Osteocyte (in vitro differentiated cells): ENCODE results near the gene PPP2R1B. TPM values are rescaled to one million over a fixed set of nuclear protein-coding genes. Genes with fewer than 3 reads are reported as not detected.

Experiments used
- DNase-seq: peaks from one replicate; pipeline ENCODE4 v3.0.0; 2021; ENCODE audit warnings: mixed read lengths; ENCODE audit not compliant: unreplicated experiment; ENCODE audit errors: extremely low spot score
- H3K27ac Mint-ChIP-seq: one replicate; pipeline ENCODE4 v1.8.0; 2021; ENCODE audit warnings: mild to moderate bottlenecking, mixed read lengths; ENCODE audit not compliant: unreplicated experiment
- H3K27me3 Mint-ChIP-seq: one replicate; pipeline ENCODE4 v1.8.0; 2021; ENCODE audit warnings: mixed read lengths; ENCODE audit not compliant: unreplicated experiment
- H3K36me3 Mint-ChIP-seq: one replicate; pipeline ENCODE4 v1.8.0; 2021; ENCODE audit warnings: mixed read lengths; ENCODE audit not compliant: unreplicated experiment
- H3K4me1 Mint-ChIP-seq: one replicate; pipeline ENCODE4 v1.8.0; 2021; ENCODE audit warnings: mixed read lengths; ENCODE audit not compliant: unreplicated experiment
- H3K4me3 Mint-ChIP-seq: one replicate; pipeline ENCODE4 v1.8.0; 2021; ENCODE audit warnings: mild to moderate bottlenecking, moderate library complexity, mixed read lengths; ENCODE audit not compliant: unreplicated experiment
- H3K9me3 Mint-ChIP-seq: one replicate; pipeline ENCODE4 v1.8.0; 2021; ENCODE audit warnings: mixed read lengths; ENCODE audit not compliant: unreplicated experiment
- CTCF ChIP-seq: fragments of 200-600 bp; sonication (generic); IDR thresholded peaks from 2 replicates; pipeline ENCODE4 v1.5.0; 2021; ENCODE audit warnings: antibody characterized with exemption, mild to moderate bottlenecking, moderate library complexity
- total RNA-seq: library from RNA; stranded (reverse); gene quantifications from 2 replicates; pipeline ENCODE4 v1.2.1, GENCODE V29; 2021

The PPP2R1B gene
- total RNA-seq, 1 donor from 2014 or later, result 26.0 TPM

- TF ChIP-seq CTCF, result no peak
Observed at GRCh38 chr11:111811445-111811844, 45.3 kb upstream of the PPP2R1B start.

DNA sequence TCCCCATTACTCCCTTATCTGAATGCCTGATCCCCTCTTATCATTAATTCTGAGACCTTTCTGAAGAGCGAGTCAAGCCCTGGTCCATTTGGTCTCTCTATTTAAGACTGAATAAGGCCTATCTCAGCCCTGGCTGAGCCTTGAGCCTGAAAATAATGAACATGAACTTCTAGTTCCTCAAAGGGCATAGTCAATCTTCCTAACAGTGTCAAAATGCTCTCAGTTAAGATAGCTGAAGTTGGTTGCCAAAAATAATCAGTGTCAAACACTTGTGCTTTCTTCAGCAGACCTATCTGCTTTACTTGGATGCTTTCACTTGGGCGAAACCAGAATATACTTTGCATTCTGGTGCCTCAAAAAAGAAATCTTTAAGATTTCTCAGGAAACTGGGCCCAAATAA is 42.6 kb upstream of the PPP2R1B start:
- H3K9me3 Mint-ChIP-seq, result no peaks in the 10 kb centered on the region
- peaks cover 13% of the 10 kb centered on the region for H3K4me1 Mint-ChIP-seq
- no peaks in the 10 kb centered on the region for H3K27me3 Mint-ChIP-seq
- no peak for DNase-seq
- no peak overlapping the region for H3K27ac Mint-ChIP-seq
- TF ChIP-seq CTCF, result no peak
- H3K36me3 Mint-ChIP-seq, result peaks cover 28% of the 10 kb centered on the region
- H3K4me3 Mint-ChIP-seq, result no peak overlapping the region

More at GRCh38 chr11:111811445-111811844, 45.3 kb upstream of the PPP2R1B start:
- Mint-ChIP-seq H3K36me3 (peaks cover 24% of the 10 kb centered on the region), H3K27me3 (no peaks in the 10 kb centered on the region), H3K27ac (no peak overlapping the region), H3K9me3 (no peaks in the 10 kb centered on the region), H3K4me1 (peaks cover 29% of the 10 kb centered on the region), H3K4me3 (no peak overlapping the region)
- no peak for DNase-seq

DNA sequence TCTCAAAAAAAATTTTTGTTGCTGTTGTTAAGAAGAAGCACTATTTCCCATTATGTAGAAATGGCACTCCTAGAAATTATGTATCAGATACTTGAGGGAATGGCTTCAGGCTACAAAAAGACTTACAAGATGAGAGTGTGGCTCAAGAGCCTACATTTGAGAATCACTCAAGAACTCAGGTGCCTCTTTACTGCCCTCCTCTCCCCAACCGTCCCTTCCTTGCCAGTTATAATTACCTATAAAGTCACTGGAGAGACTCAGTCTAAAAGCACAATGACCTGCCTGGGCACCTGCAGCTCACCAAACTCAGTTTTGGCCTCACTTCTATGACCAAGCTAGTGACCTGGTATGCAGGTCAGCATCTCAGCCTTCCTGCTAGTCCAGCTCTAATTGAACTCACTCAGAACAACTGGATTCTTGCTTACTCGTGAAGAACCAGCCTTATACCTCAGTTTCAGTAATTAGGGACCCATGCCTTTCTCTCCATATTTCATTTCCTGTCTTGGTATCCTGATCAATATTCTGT is 41.9 kb upstream of the PPP2R1B start:
- peaks cover 11% of the 10 kb centered on the region for H3K4me1 Mint-ChIP-seq
- H3K9me3 Mint-ChIP-seq, result no peaks in the 10 kb centered on the region
- H3K4me3 Mint-ChIP-seq, result no peak overlapping the region
- DNase-seq, result no peak
- H3K27ac Mint-ChIP-seq, result no peak overlapping the region
- no peaks in the 10 kb centered on the region for H3K27me3 Mint-ChIP-seq
- peaks cover 33% of the 10 kb centered on the region for H3K36me3 Mint-ChIP-seq
- no peak for TF ChIP-seq CTCF

DNA sequence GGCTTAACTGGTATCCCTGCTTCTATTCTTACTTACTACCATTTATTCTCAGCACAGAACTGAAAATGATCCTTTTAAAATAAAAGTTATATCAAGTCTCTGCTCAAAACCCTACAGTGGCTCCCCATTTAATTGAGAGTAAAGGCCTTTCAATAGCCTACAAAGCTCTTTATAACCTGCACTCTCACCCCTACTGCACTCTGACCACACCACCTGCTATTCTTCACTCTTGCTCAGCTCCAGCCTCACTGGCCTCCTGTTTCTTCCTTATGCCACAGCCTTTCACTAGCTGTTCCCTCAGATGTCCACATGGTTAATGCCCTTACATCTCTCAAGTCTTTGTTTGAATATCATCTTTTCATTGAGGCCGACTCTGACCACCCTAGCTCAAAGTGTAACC is 40.9 kb upstream of the PPP2R1B start:
- peaks cover 11% of the 10 kb centered on the region for H3K4me1 Mint-ChIP-seq
- H3K9me3 Mint-ChIP-seq, result no peaks in the 10 kb centered on the region
- no peak for DNase-seq

GRCh38 chr11:111801135-111801534 is 34.9 kb upstream of the PPP2R1B start:
- Mint-ChIP-seq H3K36me3 (peaks cover 42% of the 10 kb centered on the region), H3K27ac (no peak overlapping the region), H3K9me3 (peaks cover 11% of the 10 kb centered on the region), H3K27me3 (no peaks in the 10 kb centered on the region), H3K4me3 (no peak overlapping the region), H3K4me1 (peaks cover 23% of the 10 kb centered on the region)
- DNase-seq, result no peak
- no peak for TF ChIP-seq CTCF

More for the DNA sequence above, 40.9 kb upstream of the PPP2R1B start:
- H3K36me3 Mint-ChIP-seq, result peaks cover 38% of the 10 kb centered on the region
- H3K27me3 Mint-ChIP-seq, result no peaks in the 10 kb centered on the region
- H3K27ac Mint-ChIP-seq, result no peak overlapping the region
- TF ChIP-seq CTCF, result no peak
- no peak overlapping the region for H3K4me3 Mint-ChIP-seq
